ENCODE results near the gene TTC9B.

DNA sequence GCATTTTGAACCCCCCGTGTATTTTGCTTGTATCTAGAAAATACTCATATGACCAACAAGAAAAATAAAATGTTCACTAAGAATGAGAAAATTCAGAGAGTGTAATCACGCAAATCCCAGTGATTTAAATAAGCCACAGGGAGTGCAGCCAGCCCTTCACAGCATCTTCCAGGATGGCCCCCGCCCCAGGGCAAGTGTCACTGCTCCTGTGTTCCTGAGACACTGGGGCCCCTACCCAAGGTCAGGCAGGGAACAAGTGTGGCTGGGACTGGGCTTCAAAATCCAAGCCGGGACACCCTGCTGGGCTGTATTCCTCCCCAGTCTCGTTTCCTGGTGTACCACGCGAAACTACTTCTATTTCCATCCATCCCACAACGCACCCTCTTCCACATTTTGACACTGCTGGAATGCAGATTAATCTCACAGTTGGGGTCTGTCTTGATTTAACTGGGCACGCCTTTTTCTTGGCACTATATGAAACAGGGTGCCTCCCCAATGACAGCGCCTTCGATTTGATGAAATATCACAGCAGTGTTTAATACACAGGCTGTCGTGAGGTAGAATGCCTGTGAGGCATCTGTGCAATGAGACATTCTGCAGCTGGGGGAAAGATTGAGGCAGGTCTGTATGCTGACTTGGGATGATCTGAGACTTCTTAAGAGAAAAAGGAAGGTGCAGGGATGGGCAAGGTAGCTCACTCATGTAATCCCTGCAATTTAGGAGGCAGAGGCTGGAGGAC is 26.6 kb upstream of the TTC9B start:
- no peak for TF ChIP-seq CTCF (IDR thresholded peaks at IDR 0.05)
- no peak for TF ChIP-seq POLR2A (IDR thresholded peaks at IDR 0.05)

Measured in heart left ventricle (tissue), 13 donors.